ENCODE measurements around the gene COL5A1.

Gene COL5A1

GRCh38 chr9:134670042-134670525 is 28.5 kb downstream of the COL5A1 start:
- Histone ChIP-seq H3K27ac (ENCODE audit: low read depth, low read length, poor library complexity, severe bottlenecking) (no peak overlapping the region), H3K4me1 (ENCODE audit: insufficient read depth, low read length, severe bottlenecking) (no peaks in the 10 kb centered on the region), H2AFZ (ENCODE audit: low read length) (no peak overlapping the region), H3K4me2 (ENCODE audit: low read length) (no peak overlapping the region), H3K9ac (ENCODE audit: low read length) (no peak overlapping the region), H3K9me2 (ENCODE audit: low read depth, low read length) (no peaks in the 10 kb centered on the region), H4K20me1 (ENCODE audit: insufficient read depth, low read length) (no peaks in the 10 kb centered on the region), H3K4me3 (ENCODE audit: low read depth, low read length, poor library complexity, severe bottlenecking) (no peak overlapping the region), H3K36me3 (ENCODE audit: insufficient read depth, low read length) (no peaks in the 10 kb centered on the region), H3K27me3 (ENCODE audit: insufficient read depth, low read length) (peaks cover 4% of the 10 kb centered on the region), H3K79me2 (ENCODE audit: insufficient read depth, low read length) (no peaks in the 10 kb centered on the region), H3K9me3 (ENCODE audit: low read length) (no peaks in the 10 kb centered on the region), H3F3A (ENCODE audit: insufficient read depth, low read length) (no peaks in the 10 kb centered on the region)
- TF ChIP-seq, protein P1, sequence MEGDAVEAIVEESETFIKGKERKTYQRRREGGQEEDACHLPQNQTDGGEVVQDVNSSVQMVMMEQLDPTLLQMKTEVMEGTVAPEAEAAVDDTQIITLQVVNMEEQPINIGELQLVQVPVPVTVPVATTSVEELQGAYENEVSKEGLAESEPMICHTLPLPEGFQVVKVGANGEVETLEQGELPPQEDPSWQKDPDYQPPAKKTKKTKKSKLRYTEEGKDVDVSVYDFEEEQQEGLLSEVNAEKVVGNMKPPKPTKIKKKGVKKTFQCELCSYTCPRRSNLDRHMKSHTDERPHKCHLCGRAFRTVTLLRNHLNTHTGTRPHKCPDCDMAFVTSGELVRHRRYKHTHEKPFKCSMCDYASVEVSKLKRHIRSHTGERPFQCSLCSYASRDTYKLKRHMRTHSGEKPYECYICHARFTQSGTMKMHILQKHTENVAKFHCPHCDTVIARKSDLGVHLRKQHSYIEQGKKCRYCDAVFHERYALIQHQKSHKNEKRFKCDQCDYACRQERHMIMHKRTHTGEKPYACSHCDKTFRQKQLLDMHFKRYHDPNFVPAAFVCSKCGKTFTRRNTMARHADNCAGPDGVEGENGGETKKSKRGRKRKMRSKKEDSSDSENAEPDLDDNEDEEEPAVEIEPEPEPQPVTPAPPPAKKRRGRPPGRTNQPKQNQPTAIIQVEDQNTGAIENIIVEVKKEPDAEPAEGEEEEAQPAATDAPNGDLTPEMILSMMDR (IDR thresholded peaks at IDR 0.05; ENCODE audit: low read length), result no peak
- TF ChIP-seq EZH2 (IDR thresholded peaks at IDR 0.05; ENCODE audit: borderline replicate concordance, low read length), result no peak

GRCh38 chr9:134670851-134671281 is 29.3 kb downstream of the COL5A1 start:
- Histone ChIP-seq H3F3A (ENCODE audit: insufficient read depth, low read length) (no peaks in the 10 kb centered on the region), H3K9ac (ENCODE audit: low read length) (no peak overlapping the region), H4K20me1 (ENCODE audit: insufficient read depth, low read length) (no peaks in the 10 kb centered on the region), H3K27me3 (ENCODE audit: insufficient read depth, low read length) (peaks cover 4% of the 10 kb centered on the region), H3K9me2 (ENCODE audit: low read depth, low read length) (no peaks in the 10 kb centered on the region), H3K36me3 (ENCODE audit: insufficient read depth, low read length) (no peaks in the 10 kb centered on the region), H2AFZ (ENCODE audit: low read length) (no peak overlapping the region), H3K27ac (ENCODE audit: low read depth, low read length, poor library complexity, severe bottlenecking) (no peak overlapping the region), H3K4me1 (ENCODE audit: insufficient read depth, low read length, severe bottlenecking) (no peaks in the 10 kb centered on the region), H3K4me3 (ENCODE audit: low read depth, low read length, poor library complexity, severe bottlenecking) (no peak overlapping the region), H3K9me3 (ENCODE audit: low read length) (no peaks in the 10 kb centered on the region), H3K4me2 (ENCODE audit: low read length) (no peak overlapping the region), H3K79me2 (ENCODE audit: insufficient read depth, low read length) (no peaks in the 10 kb centered on the region)
- no peak for TF ChIP-seq EZH2 (IDR thresholded peaks at IDR 0.05; ENCODE audit: borderline replicate concordance, low read length)
- TF ChIP-seq, protein P1 (IDR thresholded peaks at IDR 0.05; ENCODE audit: low read length), result no peak

DNA sequence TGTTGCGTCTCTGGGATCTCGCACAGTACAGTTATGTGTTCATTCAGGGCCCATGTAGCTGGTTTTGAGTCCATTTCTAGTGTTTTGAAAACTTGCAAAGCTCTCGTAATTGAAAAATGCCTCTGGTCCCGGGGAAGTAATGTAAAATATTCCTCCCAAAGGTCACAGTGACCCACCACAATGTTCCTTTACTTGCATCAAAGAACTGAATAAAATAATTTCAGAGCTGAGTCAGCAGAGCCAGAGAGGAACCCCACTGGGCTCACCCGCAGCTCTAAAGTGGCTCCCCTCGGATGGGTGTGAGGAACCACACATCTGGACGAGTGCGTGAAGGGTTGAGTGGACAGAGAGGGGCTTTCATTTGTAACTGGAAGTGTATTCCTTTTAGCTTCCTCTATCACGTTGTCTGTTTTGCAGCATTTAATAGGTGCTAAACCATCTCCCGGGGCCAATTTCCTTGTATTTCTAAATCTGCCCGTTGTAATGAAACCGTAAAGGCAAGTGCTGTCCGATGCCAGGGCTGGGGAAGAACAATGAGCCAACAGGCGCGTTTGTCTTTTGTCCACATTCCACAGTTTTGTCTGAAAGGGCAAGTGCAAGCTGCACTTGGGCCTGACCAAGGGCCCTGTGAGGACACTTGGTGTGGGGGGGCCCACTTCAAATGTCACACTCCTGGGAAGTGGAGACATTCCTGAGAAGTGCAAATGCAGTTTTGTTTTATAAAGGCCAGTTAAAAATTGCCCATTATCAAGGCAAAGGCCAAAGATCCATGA is 29.9 kb downstream of the COL5A1 start:
- H3F3A ChIP-seq (ENCODE audit: insufficient read depth, low read length), result no peaks in the 10 kb centered on the region
- H3K9me2 ChIP-seq (ENCODE audit: low read depth, low read length), result no peaks in the 10 kb centered on the region
- no peaks in the 10 kb centered on the region for H3K9me3 ChIP-seq (ENCODE audit: low read length)
- H3K9ac ChIP-seq (ENCODE audit: low read length), result no peak overlapping the region
- H3K27me3 ChIP-seq (ENCODE audit: insufficient read depth, low read length), result peaks cover 4% of the 10 kb centered on the region
- H3K27ac ChIP-seq (ENCODE audit: low read depth, low read length, poor library complexity, severe bottlenecking), result no peak overlapping the region
- no peaks in the 10 kb centered on the region for H3K36me3 ChIP-seq (ENCODE audit: insufficient read depth, low read length)
- no peaks in the 10 kb centered on the region for H3K4me1 ChIP-seq (ENCODE audit: insufficient read depth, low read length, severe bottlenecking)
- H3K79me2 ChIP-seq (ENCODE audit: insufficient read depth, low read length), result no peaks in the 10 kb centered on the region
- no peaks in the 10 kb centered on the region for H4K20me1 ChIP-seq (ENCODE audit: insufficient read depth, low read length)
- H3K4me3 ChIP-seq (ENCODE audit: low read depth, low read length, poor library complexity, severe bottlenecking), result no peak overlapping the region
- H2AFZ ChIP-seq (ENCODE audit: low read length), result no peak overlapping the region
- no peak overlapping the region for H3K4me2 ChIP-seq (ENCODE audit: low read length)
- no peak for TF ChIP-seq EZH2 (IDR thresholded peaks at IDR 0.05; ENCODE audit: borderline replicate concordance, low read length)
- TF ChIP-seq, protein P1 (IDR thresholded peaks at IDR 0.05; ENCODE audit: low read length), result no peak

Data from OCI-LY1 (cell line).